T-helper 2 cell treated with Interferon-gamma antibody and Interleukin-4, amounts not matched to agents 5 μg/mL and 100 μg/mL, for 36 hours (primary cell): ENCODE data around the gene ARFGEF2.
A peak's percentile ranks its signal among the peaks of the same experiment; 100 is the strongest.

Source experiments
- DNase-seq: peaks from one replicate; pipeline ENCODE4 v3.0.0; 2021; ENCODE audit warnings: low spot score
- H3K27ac Mint-ChIP-seq: one replicate; pipeline ENCODE4 v1.8.0; 2021; ENCODE audit warnings: mild to moderate bottlenecking, mixed read lengths
- H3K27me3 Mint-ChIP-seq: one replicate; pipeline ENCODE4 v1.8.0; 2021; ENCODE audit warnings: low read depth, mixed read lengths
- H3K36me3 Mint-ChIP-seq: one replicate; pipeline ENCODE4 v1.8.0; 2021; ENCODE audit warnings: low read depth, mixed read lengths
- H3K4me1 Mint-ChIP-seq: one replicate; pipeline ENCODE4 v1.8.0; 2021; ENCODE audit warnings: low read depth, mixed read lengths
- H3K4me3 Mint-ChIP-seq: one replicate; pipeline ENCODE4 v1.8.0; 2022; ENCODE audit warnings: mild to moderate bottlenecking, moderate library complexity, mixed read lengths
- H3K9me3 Mint-ChIP-seq: one replicate; pipeline ENCODE4 v1.8.0; 2021; ENCODE audit warnings: mixed read lengths

The ARFGEF2 gene

DNA sequence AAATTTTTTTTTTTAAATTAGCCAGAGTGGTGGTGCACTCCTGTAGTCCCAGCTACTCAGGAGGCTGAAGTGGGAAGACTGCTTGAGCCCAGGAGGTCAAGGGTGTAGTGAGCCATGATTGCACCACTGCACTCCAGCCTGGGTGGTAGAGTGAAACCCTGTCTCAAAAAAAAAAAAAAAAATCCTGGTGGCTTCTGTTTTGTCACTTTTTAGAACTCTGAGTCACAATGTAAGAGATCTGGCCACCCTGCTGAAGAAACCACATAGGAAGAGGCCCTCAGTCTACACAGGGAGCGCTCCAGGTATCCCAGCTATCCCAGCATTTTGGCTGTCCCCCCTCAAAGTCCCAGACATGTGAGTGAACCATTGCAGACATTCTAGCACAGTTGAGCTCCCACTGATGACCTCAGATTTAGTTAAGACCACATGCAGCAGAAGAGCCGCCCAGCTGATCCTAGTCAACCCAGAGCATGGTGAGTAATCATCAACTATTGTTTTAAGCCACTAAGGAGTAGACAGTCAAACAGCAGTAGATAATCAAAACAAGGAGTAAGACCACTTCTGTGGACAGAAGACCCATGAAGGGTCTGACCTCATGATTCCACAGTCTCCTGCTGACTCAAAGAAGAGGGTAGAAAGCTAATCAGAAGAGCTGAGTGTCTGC is 12.7 kb upstream of the ARFGEF2 start:
- Mint-ChIP-seq H3K36me3 (no peaks in the 10 kb centered on the region), H3K27me3 (peaks cover 4% of the 10 kb centered on the region), H3K9me3 (no peaks in the 10 kb centered on the region), H3K27ac (no peak overlapping the region), H3K4me1 (peaks cover 5% of the 10 kb centered on the region), H3K4me3 (no peak overlapping the region)
- DNase-seq = no peak

DNA sequence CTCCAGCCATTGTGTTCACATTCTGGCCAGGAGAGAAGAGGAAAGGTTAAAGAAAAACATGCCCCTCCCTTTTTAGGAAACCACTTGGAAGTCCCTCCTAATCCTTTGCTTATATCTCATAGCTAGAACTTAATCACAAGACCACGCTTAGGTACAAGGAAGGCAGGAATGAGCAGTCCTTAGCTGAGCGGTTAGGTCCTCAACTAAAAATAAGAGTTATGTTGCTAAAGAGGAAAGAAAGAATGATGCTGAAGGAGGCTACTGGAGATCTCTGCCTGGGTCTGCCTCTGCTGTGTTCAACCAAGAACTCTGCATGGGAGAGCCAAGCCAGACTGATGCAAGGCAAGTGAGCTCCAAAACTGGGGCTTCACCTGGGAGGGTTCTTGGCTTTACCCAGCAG is 11.6 kb upstream of the ARFGEF2 start:
- Mint-ChIP-seq H3K4me3 (no peak overlapping the region), H3K4me1 (peaks cover 2% of the 10 kb centered on the region), H3K36me3 (no peaks in the 10 kb centered on the region), H3K9me3 (no peaks in the 10 kb centered on the region), H3K27me3 (peaks cover 5% of the 10 kb centered on the region), H3K27ac (no peak overlapping the region)
- no peak for DNase-seq

DNA sequence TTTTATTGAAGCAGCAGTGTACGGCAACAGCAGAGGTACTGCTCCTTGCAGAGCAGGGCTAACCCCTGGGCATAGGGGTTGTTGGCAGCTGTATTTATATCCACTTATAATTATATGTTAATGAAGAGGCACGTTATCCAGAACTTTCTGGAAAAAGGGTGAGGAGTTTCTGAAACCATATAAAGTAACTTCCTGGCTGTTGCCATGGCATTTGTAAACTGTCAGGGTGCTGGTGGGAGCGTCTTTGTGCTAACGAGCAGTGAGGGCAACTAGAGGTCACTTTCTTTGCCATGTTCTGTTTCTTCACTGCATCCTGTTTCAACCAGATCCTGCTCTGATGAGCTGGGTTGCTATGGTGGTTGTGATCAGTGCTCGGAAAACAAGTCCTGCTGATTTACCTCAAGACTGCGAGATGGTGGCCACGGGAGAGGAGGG is 11.1 kb upstream of the ARFGEF2 start:
- Mint-ChIP-seq H3K27ac (no peak overlapping the region), H3K4me3 (no peak overlapping the region), H3K36me3 (no peaks in the 10 kb centered on the region), H3K9me3 (no peaks in the 10 kb centered on the region), H3K27me3 (peaks cover 5% of the 10 kb centered on the region), H3K4me1 (peaks cover 2% of the 10 kb centered on the region)
- DNase-seq = no peak

DNA sequence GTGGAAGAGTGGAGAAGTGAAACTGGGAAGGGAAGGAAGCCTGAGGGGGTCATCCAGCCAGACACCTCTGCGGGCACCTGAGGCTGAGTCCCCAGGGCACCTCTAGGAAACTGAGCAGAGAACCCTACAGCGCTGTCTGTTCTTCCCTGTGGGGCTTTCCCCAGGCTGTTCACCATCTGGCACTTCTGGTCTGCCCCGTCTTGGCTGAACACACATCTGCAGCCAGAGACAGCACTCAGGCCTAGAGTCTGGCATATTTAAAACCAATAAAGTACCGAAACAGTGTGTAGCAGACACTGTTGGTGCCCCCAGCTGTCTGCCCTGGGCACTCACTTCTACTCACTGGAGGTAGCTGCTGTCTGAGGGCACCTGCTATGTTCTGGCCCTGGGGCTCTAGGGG is 9.4 kb upstream of the ARFGEF2 start:
- DNase-seq = no peak
- Mint-ChIP-seq H3K27me3 (peaks cover 3% of the 10 kb centered on the region), H3K4me3 (no peak overlapping the region)

DNA sequence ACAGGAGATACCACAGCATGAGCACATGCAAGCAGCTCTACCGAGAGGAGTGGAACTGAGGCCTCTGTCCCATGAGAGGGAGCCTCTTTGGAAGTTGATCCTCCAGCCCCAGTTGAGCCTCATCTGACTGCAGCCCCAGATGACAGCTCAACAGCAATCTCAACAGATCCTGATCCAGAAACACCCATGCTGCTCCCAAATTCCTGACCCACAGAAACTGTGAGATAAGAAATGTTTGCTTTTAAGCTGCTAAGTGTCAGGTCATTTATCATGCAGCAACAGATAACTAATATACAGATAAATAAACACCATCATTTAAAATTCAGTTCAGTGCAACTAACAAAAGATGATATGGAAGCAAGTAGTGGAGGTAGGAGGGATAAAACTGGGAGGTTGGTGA is 4.8 kb upstream of the ARFGEF2 start:
- Mint-ChIP-seq H3K27me3 (peaks cover 3% of the 10 kb centered on the region), H3K27ac (no peak overlapping the region), H3K4me1 (peaks cover 10% of the 10 kb centered on the region), H3K4me3 (no peak overlapping the region), H3K36me3 (no peaks in the 10 kb centered on the region), H3K9me3 (no peaks in the 10 kb centered on the region)
- no peak for DNase-seq

More for the DNA sequence above, 9.4 kb upstream of the ARFGEF2 start:
- Mint-ChIP-seq H3K36me3 (no peaks in the 10 kb centered on the region), H3K9me3 (no peaks in the 10 kb centered on the region), H3K4me1 (peaks cover 2% of the 10 kb centered on the region), H3K27ac (no peak overlapping the region)

DNA sequence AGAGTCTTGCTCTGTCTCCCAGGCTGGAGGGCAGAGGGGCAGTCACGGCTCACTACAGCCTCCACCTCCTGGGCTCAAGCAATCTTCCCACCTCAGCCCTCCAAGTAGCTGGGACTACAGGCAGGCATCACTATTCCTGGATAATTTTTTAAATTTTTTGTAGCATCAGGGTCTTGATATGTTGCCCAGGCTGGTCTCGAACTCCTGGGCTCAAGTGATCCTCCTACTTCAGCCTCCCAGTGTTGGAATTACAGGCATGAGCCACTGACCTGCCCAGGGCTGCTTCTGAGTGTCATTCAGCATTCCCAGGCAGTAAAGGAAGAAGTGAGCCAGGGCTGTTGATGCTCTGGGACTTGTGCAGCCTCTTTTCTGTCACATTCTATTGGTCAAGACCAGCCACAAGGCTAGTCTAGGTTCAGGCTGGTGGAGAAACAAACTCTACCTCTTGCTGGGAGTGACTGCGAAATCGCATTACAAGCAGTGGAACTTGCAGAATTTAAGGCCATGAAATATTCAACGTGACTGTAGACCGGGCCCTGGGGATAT is 2.1 kb upstream of the ARFGEF2 start:
- no peak overlapping the region for H3K27ac Mint-ChIP-seq
- peaks cover 25% of the 10 kb centered on the region for H3K4me1 Mint-ChIP-seq
- H3K36me3 Mint-ChIP-seq = no peaks in the 10 kb centered on the region
- H3K4me3 Mint-ChIP-seq = peak overlapping the region; percentile 90
- H3K27me3 Mint-ChIP-seq = no peaks in the 10 kb centered on the region
- H3K9me3 Mint-ChIP-seq = no peaks in the 10 kb centered on the region
- DNase-seq = no peak

DNA sequence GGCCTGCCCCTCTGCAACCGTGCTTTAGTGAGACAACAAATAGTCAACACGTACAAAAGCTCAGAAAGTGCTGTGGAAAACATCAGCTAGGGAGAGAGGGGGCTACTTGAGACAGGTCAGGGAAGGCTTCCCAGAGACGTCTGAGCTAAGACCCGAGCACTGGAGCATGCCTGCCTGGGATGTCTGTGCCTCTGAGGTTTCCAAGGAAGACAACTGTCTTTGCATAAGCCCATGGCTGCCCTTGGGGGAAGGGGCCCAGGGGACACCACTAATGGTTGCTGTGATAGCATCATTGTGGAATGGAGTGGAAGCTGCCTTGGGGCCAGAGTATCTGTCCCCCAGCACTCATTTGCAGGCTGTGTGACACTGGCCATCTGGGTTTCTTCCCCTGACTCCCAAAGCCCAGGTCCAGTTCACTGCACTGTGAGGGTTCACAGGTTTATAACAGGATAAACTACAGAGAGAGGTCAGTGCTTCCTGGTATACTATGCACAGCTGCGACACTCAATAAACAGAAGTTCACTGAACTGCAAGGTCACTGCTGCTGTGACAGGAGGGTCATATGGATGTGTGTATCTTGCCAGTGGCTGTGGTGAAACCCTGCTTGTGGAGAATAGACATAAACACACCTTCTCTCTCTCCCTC is 1.5 kb upstream of the ARFGEF2 start:
- Mint-ChIP-seq H3K36me3 (no peaks in the 10 kb centered on the region), H3K27ac (peak overlapping the region; percentile 78), H3K4me1 (peaks cover 28% of the 10 kb centered on the region), H3K27me3 (no peaks in the 10 kb centered on the region), H3K9me3 (no peaks in the 10 kb centered on the region), H3K4me3 (peak overlapping the region; percentile 90)
- DNase-seq = no peak

DNA sequence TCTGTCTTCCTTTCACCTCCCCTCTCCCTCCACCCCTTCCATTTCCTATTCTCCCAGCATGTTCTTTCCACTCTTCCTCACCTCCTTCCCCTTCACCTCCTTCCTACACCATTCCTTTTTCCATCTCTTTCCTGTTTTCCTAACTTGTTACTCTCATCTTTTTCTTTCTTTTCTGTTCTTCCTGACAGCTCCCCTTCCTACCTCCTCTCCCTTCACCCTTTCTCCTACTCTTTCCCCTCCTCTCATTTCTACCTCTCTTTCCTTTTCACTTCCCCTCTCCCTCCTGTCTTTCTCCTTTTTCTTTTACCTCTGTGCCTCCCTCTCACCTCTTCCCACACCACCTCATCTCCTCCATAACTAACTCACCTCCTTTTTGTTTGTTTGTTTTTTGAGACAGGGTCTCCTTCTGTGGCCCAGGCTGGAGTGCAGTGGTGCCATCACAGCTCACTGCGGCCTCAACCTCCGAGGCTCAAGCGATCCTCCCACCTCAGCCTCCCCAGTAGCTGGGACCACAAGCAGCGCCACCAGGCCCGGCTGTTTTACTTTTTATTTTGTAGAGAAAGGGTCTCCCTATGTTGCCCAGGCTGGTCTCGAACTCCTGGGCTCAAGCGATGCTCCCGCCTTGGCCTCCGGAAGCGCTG is 864 bp upstream of the ARFGEF2 start:
- H3K36me3 Mint-ChIP-seq = no peaks in the 10 kb centered on the region
- H3K4me3 Mint-ChIP-seq = peak overlapping the region; percentile 90
- peak overlapping the region; percentile 97 for H3K27ac Mint-ChIP-seq
- H3K9me3 Mint-ChIP-seq = no peaks in the 10 kb centered on the region
- H3K27me3 Mint-ChIP-seq = no peaks in the 10 kb centered on the region
- DNase-seq = no peak
- peaks cover 28% of the 10 kb centered on the region for H3K4me1 Mint-ChIP-seq

DNA sequence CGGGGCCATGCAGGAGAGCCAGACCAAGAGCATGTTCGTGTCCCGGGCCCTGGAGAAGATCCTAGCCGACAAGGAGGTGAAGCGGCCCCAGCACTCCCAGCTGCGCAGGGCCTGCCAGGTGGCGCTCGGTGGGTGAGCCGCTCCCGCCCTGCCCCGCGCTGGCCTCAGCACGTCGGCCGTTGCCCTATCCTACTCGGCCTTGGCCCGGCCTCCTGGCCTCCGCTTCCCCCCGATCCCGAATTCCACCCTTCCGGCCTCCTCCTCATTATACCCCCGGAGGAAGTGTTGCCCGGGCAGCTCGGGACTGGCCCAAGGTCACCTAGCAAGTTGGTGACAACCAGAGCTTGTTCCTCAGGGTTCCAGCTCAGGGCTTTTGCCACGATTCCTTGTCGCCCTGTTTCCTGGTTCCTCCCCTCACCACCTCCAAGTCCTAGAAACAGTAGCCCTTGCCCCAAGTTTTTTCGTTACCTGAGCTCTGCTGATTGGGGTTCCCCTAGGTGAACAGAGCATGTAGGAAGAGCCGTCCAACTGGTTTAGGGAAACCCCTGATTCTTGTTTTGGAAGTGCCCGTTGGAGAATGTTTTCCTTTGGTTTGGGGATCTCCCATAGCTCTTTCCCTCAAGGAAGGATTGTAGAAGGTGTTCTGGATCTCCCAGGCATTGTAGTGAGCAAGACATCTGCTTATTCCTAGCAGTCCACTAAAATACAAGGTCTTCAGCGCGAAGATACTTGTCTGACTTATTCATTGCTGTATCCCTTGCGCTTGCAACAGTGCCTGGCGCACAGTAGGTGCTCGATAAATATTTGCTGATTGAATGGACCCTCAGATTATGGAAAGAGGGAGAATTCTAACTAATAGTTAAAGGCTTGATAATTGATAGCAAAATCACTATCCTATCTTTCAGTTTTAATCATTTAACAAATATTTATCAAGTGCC is 641 bp downstream of the ARFGEF2 start:
- peaks cover 1% of the 10 kb centered on the region for H3K36me3 Mint-ChIP-seq
- H3K4me3 Mint-ChIP-seq = peak overlapping the region; percentile 97
- H3K9me3 Mint-ChIP-seq = no peaks in the 10 kb centered on the region
- H3K4me1 Mint-ChIP-seq = peaks cover 29% of the 10 kb centered on the region
- peak overlapping the region; percentile 94 for H3K27ac Mint-ChIP-seq
- no peaks in the 10 kb centered on the region for H3K27me3 Mint-ChIP-seq
- DNase-seq = no peak

DNA sequence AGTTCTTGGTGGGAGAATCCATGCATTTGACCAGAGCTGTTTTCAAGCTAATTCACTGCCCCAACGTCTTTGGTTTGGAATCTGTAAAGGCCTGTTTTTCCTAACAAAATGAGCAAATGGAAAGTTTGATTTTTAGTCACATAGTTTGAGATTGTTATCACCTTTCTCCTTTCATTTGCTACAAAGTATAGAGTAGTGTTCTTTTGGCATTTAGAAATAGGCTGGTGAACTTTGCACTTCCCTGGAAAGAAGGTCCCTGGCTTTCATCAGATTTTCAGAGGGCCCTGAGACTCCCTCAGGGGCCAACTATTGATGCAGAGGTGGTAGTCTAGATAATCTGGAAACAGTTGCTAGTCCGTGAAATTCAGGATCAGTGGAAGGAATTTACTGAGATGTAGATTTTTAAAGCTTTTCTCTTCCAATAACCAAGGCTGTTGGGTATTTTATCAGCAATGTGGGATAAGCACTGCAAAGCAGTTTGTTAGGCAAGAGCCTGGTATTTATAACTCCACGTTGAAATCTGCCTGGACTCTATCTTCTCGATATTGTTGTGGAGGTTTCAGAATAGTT is 1.7 kb downstream of the ARFGEF2 start:
- no peak for DNase-seq
- Mint-ChIP-seq H3K4me3 (peak overlapping the region; percentile 17), H3K9me3 (no peaks in the 10 kb centered on the region), H3K36me3 (peaks cover 1% of the 10 kb centered on the region), H3K4me1 (peaks cover 29% of the 10 kb centered on the region), H3K27ac (no peak overlapping the region), H3K27me3 (no peaks in the 10 kb centered on the region)

DNA sequence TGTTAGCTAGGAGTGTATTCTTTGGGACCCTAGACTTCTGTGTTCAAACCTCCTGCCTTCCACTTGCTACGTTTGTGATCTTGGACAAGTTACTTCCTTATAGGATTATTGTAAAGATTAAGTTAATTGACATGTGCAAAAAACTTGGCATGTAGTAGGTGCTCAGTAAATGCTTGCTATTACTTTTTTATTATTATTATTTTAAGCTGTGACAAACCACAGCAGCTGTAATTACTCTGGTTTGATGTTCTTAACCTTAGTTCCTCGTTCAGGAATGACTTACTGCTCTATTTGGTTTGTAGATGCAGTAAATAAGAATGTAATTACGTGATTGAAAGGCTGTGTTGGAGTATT is 3.2 kb downstream of the ARFGEF2 start:
- Mint-ChIP-seq H3K27me3 (no peaks in the 10 kb centered on the region), H3K27ac (no peak overlapping the region), H3K4me3 (no peak overlapping the region), H3K36me3 (peaks cover 1% of the 10 kb centered on the region), H3K4me1 (peaks cover 29% of the 10 kb centered on the region), H3K9me3 (no peaks in the 10 kb centered on the region)
- DNase-seq = no peak

DNA sequence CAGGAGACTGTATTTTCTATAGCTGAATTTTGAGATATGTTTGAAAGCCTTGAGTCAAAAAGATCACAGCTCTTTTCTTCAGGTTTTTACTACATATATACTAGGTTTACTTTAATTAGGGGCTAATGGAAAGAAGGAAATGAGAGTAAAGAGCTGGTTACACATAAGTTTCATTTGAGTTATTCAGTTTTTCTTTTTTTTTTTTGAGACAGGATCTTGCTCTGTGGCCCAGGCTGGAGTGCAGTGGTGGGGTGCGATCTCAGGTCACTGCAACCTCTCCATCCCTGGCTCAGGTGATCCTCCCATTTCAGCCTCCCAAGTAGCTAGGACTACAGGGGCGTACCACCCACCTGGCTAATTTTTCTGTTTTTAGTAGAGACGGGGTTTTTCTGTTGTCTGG is 4.8 kb downstream of the ARFGEF2 start:
- no peak overlapping the region for H3K27ac Mint-ChIP-seq
- no peaks in the 10 kb centered on the region for H3K27me3 Mint-ChIP-seq
- H3K4me3 Mint-ChIP-seq = no peak overlapping the region
- peaks cover 19% of the 10 kb centered on the region for H3K4me1 Mint-ChIP-seq
- DNase-seq = no peak
- H3K9me3 Mint-ChIP-seq = no peaks in the 10 kb centered on the region
- H3K36me3 Mint-ChIP-seq = peaks cover 1% of the 10 kb centered on the region

DNA sequence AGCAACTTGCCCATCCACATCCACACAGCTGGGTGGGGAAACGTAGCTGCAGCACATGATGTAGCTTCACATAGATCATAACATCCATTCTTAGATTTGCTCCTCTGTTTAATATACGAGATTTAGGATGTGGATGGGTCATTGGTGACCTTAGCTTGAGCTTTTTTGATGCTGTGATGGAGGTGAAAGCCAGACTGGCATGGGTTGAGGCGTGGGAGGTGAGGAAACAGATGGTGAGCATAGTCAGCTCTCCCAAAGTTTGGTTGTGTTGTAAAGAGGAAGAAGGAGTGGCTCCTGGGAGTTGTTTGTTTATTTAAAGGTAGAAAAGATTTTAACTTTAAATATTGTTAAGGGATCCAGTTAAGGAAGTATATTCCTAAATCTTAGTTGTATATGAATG is 5.3 kb downstream of the ARFGEF2 start:
- Mint-ChIP-seq H3K9me3 (no peaks in the 10 kb centered on the region), H3K27me3 (no peaks in the 10 kb centered on the region), H3K4me1 (peaks cover 19% of the 10 kb centered on the region), H3K36me3 (peaks cover 1% of the 10 kb centered on the region), H3K27ac (no peak overlapping the region), H3K4me3 (no peak overlapping the region)
- no peak for DNase-seq
